ENCODE measurements around the gene COG7.
A peak's percentile ranks its signal among the peaks of the same experiment; 100 is the strongest.
"Not testable (repeated sequence)": the region's sequence is repeated elsewhere in the genome, so short reads cannot be mapped to it uniquely, and the experiment has no call there.

COG7 gene

GRCh38 chr16:23448392-23448791 lies 4.6 kb downstream of the COG7 start:
- TF ChIP-seq ZFX (IDR thresholded peaks at IDR 0.05; ENCODE audit: borderline replicate concordance) (no peak), CTCF (IDR thresholded peaks at IDR 0.05) (no peak)

GRCh38 chr16:23437542-23437941 lies 15.4 kb downstream of the COG7 start:
- H3K27ac ChIP-seq: not testable (repeated sequence)

More at GRCh38 chr16:23448392-23448791, 4.6 kb downstream of the COG7 start:
- no peak overlapping the region for H3K27ac ChIP-seq

- no peak overlapping the region for H3K27ac ChIP-seq
- TF ChIP-seq ZFX (IDR thresholded peaks at IDR 0.05; ENCODE audit: borderline replicate concordance) (no peak), CTCF (IDR thresholded peaks at IDR 0.05) (no peak)
These were observed 16.0 kb downstream of the COG7 start for GRCh38 chr16:23436951-23437350.

GRCh38 chr16:23435500-23435899 lies 17.5 kb downstream of the COG7 start:
- peak; percentile 94 for TF ChIP-seq CTCF (IDR thresholded peaks at IDR 0.05)
- TF ChIP-seq ZFX (IDR thresholded peaks at IDR 0.05; ENCODE audit: borderline replicate concordance): no peak
- H3K27ac ChIP-seq: no peak overlapping the region

GRCh38 chr16:23434380-23434779 lies 18.6 kb downstream of the COG7 start:
- TF ChIP-seq ZFX (IDR thresholded peaks at IDR 0.05; ENCODE audit: borderline replicate concordance) (no peak), CTCF (IDR thresholded peaks at IDR 0.05) (peak; percentile 81)
- H3K27ac ChIP-seq: no peak overlapping the region

- TF ChIP-seq CTCF (IDR thresholded peaks at IDR 0.05) (no peak), ZFX (IDR thresholded peaks at IDR 0.05; ENCODE audit: borderline replicate concordance) (no peak)
These were observed 19.6 kb downstream of the COG7 start for GRCh38 chr16:23433261-23433920.

GRCh38 chr16:23432176-23433128 lies 20.5 kb downstream of the COG7 start:
- TF ChIP-seq ZFX (IDR thresholded peaks at IDR 0.05; ENCODE audit: borderline replicate concordance): no peak
- TF ChIP-seq CTCF (IDR thresholded peaks at IDR 0.05): peak; percentile 57
- no peak overlapping the region for H3K27ac ChIP-seq

More at GRCh38 chr16:23433261-23433920, 19.6 kb downstream of the COG7 start:
- no peak overlapping the region for H3K27ac ChIP-seq

Measured in 22Rv1 (cell line).